Measurements from ENCODE around the gene EMB.
"Not testable (repeated sequence)": the region's sequence is repeated elsewhere in the genome, so short reads cannot be mapped to it uniquely, and the experiment has no call there.

Gene EMB

GRCh38 chr5:50440651-50441492 lies at the start of gene EMB:
Gene EMB, minus strand, starts transcription at chr5:50441288. Its CDS starts 137 bp downstream, at chr5:50441151.
- DNase-seq = peak; percentile 67 to 79

GRCh38 chr5:50489491-50489890 lies 48.4 kb upstream of the EMB start:
- DNase-seq = not testable (repeated sequence)

- not testable (repeated sequence) for DNase-seq
Measured at GRCh38 chr5:50478790-50479189, 37.7 kb upstream of the EMB start.

GRCh38 chr5:50476549-50476948 lies 35.5 kb upstream of the EMB start:
- DNase-seq = no peak

GRCh38 chr5:50465015-50465414 lies 23.9 kb upstream of the EMB start:
- DNase-seq = not testable (repeated sequence)

DNA sequence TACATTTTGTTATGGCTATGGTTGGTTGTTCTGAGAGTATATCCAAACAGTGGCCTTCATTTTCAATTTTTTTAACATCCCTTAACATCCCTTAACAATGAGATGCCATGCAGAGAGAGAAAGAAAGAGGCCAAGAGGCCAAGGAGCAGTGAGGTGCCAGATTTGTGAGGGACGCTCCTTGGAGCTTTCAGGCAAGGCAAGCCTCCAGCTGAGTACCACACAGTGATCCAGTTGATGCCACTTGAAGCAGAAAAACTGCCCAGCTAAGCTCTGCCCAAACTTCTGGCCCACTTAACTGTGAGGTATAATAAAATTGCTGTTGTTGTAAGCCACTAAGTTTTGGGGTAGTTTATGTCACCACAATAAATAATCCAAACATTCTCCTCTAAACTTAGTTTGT lies 22.6 kb upstream of the EMB start:
- no peak for DNase-seq

- no peak for DNase-seq
Measured at GRCh38 chr5:50463047-50463446, 22.0 kb upstream of the EMB start.

GRCh38 chr5:50462579-50462978 lies 21.5 kb upstream of the EMB start:
- not testable (repeated sequence) for DNase-seq

- DNase-seq = not testable (repeated sequence)
Measured at GRCh38 chr5:50458372-50458771, 17.3 kb upstream of the EMB start.

DNA sequence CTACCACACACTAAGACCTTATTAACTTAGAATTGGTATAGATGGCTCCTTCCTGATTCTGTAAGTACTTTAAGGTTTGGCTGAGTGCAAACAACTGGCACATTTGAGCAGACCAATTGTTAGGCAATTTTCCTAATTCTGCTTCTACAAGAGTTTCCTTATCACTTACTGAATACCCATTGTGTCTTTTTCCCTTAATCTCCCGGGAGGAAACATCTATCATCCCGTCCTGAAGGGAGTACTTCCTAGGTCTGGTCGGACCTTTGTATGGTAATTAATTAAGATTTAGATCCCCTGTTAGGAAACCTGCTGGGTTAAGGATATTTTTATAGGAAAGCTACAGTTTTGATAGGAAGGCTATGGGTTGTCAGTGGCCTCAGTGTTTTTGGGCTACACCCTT lies 8.2 kb upstream of the EMB start:
- not testable (repeated sequence) for DNase-seq

DNA sequence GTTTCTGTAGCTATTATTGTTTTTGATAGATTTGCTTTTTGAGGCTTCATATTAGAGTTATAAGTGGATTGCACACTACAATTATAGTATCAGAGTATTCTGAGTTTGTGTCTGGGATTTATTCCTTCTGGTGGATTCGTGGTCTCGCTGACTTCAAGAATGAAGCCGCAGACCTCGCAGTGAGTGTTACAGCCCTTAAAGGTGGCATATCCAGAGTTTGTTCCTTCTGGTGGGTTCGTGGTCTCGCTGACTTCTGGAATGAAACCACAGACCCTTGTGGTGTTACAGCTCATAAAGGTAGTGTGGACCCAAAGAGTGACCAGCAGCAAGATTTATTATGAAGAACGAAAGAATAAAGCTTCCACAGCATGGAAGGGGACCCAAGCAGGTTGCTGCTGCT lies 6.9 kb upstream of the EMB start:
- DNase-seq = no peak

GRCh38 chr5:50447228-50447627 lies 6.1 kb upstream of the EMB start:
- DNase-seq = no peak

- DNase-seq = no peak
Measured at GRCh38 chr5:50445296-50445949, 4.3 kb upstream of the EMB start.

DNA sequence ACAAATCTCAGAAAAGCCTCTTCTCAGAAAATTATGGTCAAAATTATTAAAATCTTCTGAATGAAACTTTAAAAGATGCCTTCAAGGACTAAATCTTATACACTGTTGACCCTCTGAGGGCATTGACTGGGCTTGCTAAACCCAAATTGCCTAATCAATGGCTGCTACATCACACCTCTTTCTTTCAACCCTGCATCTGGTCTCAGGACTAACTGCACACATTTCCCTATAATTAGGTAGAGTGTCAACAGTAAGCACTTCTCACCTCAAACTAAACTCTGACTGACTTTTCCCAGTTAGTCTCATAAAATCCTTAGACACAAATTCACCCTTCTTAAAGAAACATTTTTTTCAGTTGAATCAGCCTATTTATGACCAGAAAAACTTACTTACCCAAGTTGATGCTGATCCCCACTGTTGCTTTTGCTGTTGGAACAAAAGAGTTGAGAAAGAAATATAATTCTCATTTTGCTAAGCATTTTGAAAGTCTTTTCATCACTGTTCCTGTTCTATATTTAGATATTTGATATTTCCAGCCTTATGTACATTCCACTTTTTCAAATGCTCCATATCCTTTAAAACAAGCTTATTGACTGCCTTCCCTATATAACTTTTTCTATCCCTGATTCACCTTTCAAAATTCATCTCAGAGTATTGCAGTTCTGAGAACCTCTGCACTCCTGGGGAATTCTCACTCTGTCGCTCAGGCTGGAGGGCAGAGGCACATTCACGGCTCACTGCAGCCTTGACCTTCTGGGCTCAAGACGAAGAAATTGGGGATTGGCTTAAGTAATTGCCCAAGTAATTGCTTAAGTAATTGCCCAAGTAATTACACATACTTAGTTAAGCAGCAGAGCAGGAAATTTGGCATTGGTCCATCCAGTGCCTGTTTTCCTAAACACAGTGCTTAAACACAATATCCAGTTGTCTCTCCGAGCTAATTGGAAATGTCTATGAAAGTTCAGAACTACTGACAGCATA lies 1.8 kb upstream of the EMB start:
- not testable (repeated sequence) for DNase-seq

DNA sequence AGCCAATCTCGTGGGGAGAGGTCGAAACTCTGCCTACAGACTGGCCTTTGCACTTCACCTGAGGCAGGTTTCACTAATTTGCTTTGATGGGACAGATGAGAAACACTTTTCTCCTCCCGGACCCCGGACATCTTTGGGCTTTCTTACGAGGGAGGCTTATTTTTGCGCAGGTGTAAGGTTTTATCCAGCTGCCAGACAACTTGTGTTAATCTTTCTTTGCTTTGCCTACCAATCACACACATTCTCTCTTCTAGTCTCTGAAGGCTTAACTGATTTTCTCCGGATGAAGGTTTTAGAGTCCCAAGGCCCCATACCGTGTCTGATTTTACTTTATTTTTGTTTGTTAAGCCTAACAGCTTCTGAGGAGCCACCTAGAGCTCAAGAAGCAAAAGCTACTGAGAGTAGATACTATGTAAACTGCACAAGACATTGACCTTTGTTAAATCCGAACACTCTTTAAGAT lies 436 bp upstream of the EMB start:
- DNase-seq = no peak

- no peak for DNase-seq
Measured at GRCh38 chr5:50439221-50439620, 1.9 kb downstream of the EMB start.

- DNase-seq = not testable (repeated sequence)
Measured at GRCh38 chr5:50438060-50438459, 3.0 kb downstream of the EMB start.

DNA sequence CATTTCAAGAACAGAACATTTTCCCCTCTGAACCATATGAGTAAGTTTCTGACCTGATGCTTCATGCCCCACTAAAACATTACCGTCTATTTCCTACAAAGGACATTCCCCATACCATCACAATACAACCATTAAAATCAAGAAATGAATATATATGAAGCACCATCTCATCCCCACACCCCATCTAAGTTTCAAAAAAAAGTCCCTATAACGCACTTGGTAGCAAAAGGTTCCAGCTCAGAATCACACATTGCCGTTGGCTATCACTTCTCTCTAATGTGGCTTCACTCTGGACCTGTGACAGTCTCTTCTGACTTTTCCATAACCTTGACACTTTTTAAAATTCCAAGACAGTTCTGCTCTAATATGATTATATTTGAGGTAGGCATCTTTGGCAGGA lies 5.9 kb downstream of the EMB start:
- no peak for DNase-seq

DNA sequence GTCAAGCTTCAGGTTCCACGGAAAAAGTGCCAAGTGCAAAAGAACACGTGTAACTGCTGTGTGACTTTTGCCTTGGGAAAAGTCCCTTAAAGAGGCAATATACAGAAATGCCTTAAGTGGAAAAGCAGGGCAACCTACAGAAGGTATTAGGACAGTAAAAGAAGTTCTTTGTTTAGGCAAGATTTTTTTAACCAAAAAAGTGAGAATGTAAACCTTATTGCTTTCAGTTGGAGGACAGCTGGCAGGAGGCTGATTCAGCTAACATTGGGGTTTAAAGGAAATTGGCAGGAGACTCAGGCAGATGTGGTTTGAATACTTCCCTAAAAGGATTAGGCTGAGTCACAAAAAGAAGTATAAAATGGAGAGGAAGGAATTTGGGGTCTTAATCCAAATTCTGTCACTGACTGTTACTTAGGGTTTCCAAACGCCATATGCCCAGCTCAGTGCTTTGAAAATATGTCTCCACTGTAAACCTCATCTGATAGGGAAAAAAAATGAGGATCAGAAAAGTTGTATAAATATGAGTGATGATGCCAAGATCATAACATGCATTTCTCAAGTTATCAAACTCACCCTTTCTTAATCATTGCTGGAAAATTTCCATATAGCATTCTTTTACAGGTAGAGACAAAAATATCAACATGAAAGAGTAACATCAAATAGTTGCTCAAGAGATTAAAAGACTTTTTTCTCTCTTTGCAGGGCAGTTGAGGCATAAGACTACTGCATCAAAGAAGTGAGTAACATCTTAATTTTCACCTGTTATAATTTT lies 9.8 kb downstream of the EMB start:
- not testable (repeated sequence) for DNase-seq

GRCh38 chr5:50423100-50423799 lies 17.8 kb downstream of the EMB start:
- not testable (repeated sequence) for DNase-seq

DNA sequence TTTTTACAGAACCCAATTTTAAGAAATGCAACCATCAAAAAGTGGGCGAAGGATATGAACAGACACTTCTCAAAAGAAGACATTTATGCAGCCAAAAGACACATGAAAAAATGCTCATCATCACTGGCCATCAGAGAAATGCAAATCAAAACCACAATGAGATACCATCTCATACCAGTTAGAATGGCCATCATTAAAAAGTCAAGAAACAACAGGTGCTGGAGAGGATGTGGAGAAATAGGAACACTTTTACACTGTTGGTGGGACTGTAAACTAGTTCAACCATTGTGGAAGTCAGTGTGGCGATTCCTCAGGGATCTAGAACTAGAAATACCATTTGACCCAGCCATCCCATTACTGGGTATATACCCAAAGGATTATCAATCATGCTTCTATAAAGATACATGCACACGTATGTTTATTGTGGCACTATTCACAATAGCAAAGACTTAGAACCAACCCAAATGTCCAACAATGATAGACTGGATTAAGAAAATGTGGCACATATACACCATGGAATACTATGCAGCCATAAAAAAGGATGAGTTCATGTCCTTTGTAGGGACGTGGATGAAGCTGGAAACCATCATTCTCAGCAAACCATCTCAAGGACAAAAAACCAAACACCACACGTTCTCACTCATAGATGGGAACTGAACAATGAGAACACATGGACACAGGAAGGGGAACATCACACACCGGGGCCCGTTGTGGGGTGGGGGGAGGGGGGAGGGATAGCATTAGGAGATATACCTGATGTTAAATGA lies 19.7 kb downstream of the EMB start:
- DNase-seq = not testable (repeated sequence)

Measured in stimulated activated CD4-positive, alpha-beta T cell treated with anti-CD3 and anti-CD28 coated beads, Interleukin-4, amount 100 ng/mL, for 4 hours (primary cell).